RWPE2 (cell line): ENCODE data around the gene SLC1A2.

Source experiments
- ATAC-seq: fragments of 200-7000 bp; cut with Tn5 transposase; 3 replicates; pipeline ENCODE4 v1.9.1; 2021; ENCODE audit warnings: low read depth
- DNase-seq: peaks from one replicate; pipeline ENCODE4 v3.0.0-alpha.2; 2020; ENCODE audit warnings: low spot score
- H3K27ac ChIP-seq: fragments of 450-650 bp; 2 replicates; pipeline ENCODE4 v1.5.1; 2017; ENCODE audit warnings: mild to moderate bottlenecking; ENCODE audit not compliant: poor library complexity, severe bottlenecking
- H3K27me3 ChIP-seq: fragments of 250-450 bp; sonication (Bioruptor Pico); 2 replicates; pipeline ENCODE4 v1.5.1; 2021; ENCODE audit warnings: mild to moderate bottlenecking, moderate library complexity; ENCODE audit not compliant: insufficient read depth, poor library complexity, severe bottlenecking
- H3K36me3 ChIP-seq: fragments of 250-450 bp; sonication (Bioruptor Pico); 2 replicates; pipeline ENCODE4 v1.5.1; 2020; ENCODE audit warnings: low read depth, mild to moderate bottlenecking, moderate library complexity
- H3K4me1 ChIP-seq: fragments of 250-450 bp; sonication (Bioruptor Pico); 2 replicates; pipeline ENCODE4 v1.5.1; 2021; ENCODE audit warnings: mild to moderate bottlenecking, moderate library complexity; ENCODE audit not compliant: insufficient read depth, poor library complexity, severe bottlenecking
- H3K4me3 ChIP-seq: fragments of 250-450 bp; sonication (Bioruptor Pico); 2 replicates; pipeline ENCODE4 v1.5.1; 2021; ENCODE audit warnings: mild to moderate bottlenecking, moderate library complexity; ENCODE audit not compliant: severe bottlenecking
- H3K9me3 ChIP-seq: fragments of 250-450 bp; sonication (Bioruptor Pico); 2 replicates; pipeline ENCODE4 v1.5.1; 2021; ENCODE audit warnings: mild to moderate bottlenecking, moderate library complexity; ENCODE audit not compliant: severe bottlenecking
- TF ChIP-seq, protein P1 (sequence below): fragments of 450-650 bp; IDR thresholded peaks from one replicate; pipeline ENCODE4 v1.5.1; 2017; ENCODE audit warnings: mild to moderate bottlenecking, moderate library complexity; ENCODE audit not compliant: poor library complexity, severe bottlenecking

SLC1A2 gene

DNA sequence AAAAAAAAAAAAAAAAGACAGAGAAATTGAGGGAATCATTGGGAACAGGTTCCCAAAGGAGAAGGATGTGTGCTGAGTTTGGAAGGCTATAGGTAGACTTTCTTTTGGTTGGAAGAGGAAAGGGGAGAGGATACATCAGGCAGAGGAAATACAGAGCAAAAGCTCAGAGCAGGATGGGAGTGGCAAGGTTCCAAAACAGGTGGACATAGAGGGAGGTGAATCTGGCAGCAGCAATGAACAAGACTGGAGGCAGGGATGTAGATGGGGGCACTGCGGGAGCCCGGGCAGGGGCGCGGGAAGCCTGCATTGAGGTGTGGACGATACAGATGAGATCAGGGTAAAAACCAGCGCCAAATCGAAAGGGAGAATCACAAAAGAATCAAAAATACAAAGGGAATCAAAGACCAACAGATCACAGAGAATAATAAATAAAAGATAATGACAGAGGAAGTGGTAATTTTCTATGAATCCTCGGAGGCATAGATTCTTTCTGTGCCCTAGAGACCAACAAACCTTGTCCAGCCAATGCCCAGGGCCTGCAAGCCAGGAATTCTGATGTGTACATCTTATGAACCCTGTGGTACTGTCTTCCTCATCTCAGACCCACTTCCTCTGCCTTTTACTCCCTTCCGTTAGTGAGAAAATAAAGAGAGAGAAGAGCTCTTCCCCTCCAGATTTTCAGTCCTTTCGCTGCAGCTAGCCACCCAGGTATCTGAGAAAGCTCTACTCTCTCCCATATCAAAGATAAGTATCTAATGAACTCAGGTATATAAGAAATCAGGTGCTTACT is 70.3 kb downstream of the SLC1A2 start:
- Histone ChIP-seq H3K27ac (no peak overlapping the region), H3K4me3 (no peak overlapping the region), H3K36me3 (no peaks in the 10 kb centered on the region), H3K27me3 (no peaks in the 10 kb centered on the region), H3K4me1 (peaks cover 19% of the 10 kb centered on the region), H3K9me3 (no peaks in the 10 kb centered on the region)
- TF ChIP-seq, protein P1, sequence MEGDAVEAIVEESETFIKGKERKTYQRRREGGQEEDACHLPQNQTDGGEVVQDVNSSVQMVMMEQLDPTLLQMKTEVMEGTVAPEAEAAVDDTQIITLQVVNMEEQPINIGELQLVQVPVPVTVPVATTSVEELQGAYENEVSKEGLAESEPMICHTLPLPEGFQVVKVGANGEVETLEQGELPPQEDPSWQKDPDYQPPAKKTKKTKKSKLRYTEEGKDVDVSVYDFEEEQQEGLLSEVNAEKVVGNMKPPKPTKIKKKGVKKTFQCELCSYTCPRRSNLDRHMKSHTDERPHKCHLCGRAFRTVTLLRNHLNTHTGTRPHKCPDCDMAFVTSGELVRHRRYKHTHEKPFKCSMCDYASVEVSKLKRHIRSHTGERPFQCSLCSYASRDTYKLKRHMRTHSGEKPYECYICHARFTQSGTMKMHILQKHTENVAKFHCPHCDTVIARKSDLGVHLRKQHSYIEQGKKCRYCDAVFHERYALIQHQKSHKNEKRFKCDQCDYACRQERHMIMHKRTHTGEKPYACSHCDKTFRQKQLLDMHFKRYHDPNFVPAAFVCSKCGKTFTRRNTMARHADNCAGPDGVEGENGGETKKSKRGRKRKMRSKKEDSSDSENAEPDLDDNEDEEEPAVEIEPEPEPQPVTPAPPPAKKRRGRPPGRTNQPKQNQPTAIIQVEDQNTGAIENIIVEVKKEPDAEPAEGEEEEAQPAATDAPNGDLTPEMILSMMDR: no peak
- ATAC-seq (no peak), DNase-seq (no peak)

DNA sequence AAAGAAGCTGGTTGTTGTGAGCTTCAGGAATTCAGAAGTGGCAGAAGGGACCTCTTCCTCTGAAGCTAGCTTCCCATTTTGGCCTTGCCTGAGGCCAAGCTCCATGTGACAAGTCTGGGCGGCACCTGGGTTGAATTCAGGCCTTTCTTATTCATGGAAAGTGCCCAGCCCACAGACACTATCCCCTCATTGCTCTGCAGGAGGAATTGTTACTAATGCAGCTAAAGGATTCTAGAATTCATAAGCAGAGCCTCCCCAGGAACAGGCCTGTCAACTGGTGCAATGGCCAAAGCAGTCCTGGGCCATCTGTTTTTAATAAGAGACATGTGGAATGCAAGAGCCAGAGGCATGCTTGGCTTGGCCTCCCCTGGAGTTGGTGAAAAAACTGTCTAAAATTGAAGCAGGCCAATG is 71.4 kb downstream of the SLC1A2 start:
- Histone ChIP-seq H3K4me1 (peaks cover 19% of the 10 kb centered on the region), H3K27ac (no peak overlapping the region), H3K4me3 (no peak overlapping the region), H3K27me3 (no peaks in the 10 kb centered on the region), H3K9me3 (no peaks in the 10 kb centered on the region), H3K36me3 (no peaks in the 10 kb centered on the region)
- ATAC-seq: no peak
- TF ChIP-seq, protein P1: no peak
- DNase-seq: no peak

DNA sequence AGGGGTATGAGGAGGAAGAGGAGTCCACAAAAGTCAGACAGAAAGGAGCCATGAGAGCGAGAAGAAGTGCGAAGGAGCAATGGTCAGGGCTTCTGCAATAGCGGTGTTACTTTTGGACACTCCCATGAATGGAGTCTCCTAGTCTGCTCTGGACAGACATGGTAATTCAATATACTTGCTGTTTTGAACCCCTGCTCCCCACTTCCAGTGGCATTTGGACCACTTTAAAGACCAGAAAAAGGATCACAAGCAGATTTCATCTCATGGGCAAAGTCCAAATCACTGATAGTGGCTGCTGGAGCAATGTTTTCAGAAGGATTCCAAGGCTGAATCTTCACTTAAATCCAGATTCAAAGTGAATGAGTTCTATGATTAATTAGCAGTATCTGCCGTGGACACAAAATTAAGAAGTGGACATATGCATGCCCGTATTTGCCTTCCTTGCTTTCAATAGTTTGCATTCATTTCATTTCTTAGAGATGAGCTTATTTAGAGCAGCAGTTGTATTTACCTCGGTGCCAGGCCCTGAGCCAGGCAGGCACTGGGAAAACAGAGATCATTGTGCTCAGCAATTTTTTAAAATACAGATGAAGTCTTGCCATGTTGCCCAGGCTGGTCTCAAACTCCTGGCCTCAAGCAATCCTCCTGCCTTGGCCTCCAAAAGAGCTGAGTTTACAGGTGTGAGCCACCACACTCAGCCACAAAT is 72.0 kb downstream of the SLC1A2 start:
- peaks cover 14% of the 10 kb centered on the region for H3K4me1 ChIP-seq
- TF ChIP-seq, protein P1: no peak
- H3K36me3 ChIP-seq: no peaks in the 10 kb centered on the region
- no peak for ATAC-seq
- no peak overlapping the region for H3K27ac ChIP-seq
- H3K4me3 ChIP-seq: no peak overlapping the region
- H3K27me3 ChIP-seq: no peaks in the 10 kb centered on the region
- DNase-seq: no peak
- no peaks in the 10 kb centered on the region for H3K9me3 ChIP-seq

DNA sequence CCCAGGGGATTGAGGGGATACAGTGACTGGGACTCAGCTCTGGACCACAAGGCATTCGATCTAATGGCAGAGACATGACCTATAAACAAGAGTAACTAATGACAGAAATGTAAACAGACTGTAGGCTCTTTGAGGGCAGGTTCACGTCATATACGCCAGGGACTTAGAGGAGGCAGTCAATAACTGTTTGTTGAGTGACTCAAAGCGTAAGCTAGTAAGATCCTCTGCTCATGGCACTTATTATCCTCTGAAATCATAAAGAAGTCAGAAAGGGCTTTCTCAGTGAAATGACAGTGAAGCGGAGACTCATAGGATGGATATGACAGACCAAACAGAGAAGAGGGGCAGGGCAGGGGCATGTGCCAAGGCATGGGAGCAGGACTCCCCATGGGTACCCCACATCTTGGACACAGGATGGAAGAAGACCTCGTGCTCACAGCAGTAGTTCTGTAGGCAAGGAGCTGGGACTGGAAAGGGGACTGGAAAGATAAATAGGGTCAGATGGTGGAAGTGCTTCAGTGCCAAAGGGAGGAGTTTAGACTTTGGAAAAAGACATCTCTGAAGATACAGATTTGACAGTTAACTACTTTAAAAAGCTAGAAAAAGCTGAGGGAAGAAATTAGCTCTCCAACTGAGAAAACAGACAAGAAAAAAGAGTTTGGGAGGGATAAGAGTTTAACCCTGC is 72.7 kb downstream of the SLC1A2 start:
- Histone ChIP-seq H3K27me3 (no peaks in the 10 kb centered on the region), H3K27ac (no peak overlapping the region), H3K4me3 (no peak overlapping the region), H3K4me1 (peaks cover 7% of the 10 kb centered on the region), H3K36me3 (no peaks in the 10 kb centered on the region), H3K9me3 (no peaks in the 10 kb centered on the region)
- no peak for DNase-seq
- TF ChIP-seq, protein P1: no peak
- no peak for ATAC-seq
